Cardiac fibroblast (primary cell): ENCODE results near the gene MSANTD2.

Experiments used
- DNase-seq, 2 donors: peaks; one replicate each; pipeline versions ENCODE4 v3.0.0 to v3.0.0-alpha.2; 2010; ENCODE audit warnings: low read depth in 2 of 2
- H3K4me3 ChIP-seq, 2 donors: replicated peaks in 1 of 2; 1 replicate in 1 of 2; 2 replicates in 1 of 2; pipeline ENCODE4 v1.5.1; 2011; ENCODE audit warnings: low read depth in 2 of 2, low read length in 2 of 2, mild to moderate bottlenecking in 2 of 2, moderate library complexity in 1 of 2
- TF ChIP-seq, protein P1 (sequence below): IDR thresholded peaks from one replicate; pipeline ENCODE4 v1.5.1; 2011; ENCODE audit warnings: low read depth, mild to moderate bottlenecking, low read length, inconsistent platforms

MSANTD2 gene

DNA sequence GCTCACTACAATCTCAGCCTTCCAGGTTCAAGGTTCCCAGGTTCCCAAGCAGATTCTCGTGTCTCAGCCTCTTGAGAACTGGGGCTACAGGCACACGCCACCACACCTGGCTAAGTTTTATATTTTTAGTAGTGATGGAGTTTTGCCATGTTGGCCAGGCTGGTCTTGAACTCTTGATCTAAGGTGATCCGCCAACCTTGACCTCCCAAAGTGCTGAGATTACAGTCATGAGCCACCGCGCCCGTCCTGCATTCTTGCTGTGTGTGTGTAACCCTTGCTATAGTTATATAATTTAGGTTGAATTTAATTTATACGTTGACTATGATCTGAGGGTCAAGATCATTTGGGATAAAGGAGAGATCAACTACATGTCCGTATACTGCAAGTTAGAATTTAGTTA is 35.7 kb upstream of the MSANTD2 start:
- TF ChIP-seq, protein P1, sequence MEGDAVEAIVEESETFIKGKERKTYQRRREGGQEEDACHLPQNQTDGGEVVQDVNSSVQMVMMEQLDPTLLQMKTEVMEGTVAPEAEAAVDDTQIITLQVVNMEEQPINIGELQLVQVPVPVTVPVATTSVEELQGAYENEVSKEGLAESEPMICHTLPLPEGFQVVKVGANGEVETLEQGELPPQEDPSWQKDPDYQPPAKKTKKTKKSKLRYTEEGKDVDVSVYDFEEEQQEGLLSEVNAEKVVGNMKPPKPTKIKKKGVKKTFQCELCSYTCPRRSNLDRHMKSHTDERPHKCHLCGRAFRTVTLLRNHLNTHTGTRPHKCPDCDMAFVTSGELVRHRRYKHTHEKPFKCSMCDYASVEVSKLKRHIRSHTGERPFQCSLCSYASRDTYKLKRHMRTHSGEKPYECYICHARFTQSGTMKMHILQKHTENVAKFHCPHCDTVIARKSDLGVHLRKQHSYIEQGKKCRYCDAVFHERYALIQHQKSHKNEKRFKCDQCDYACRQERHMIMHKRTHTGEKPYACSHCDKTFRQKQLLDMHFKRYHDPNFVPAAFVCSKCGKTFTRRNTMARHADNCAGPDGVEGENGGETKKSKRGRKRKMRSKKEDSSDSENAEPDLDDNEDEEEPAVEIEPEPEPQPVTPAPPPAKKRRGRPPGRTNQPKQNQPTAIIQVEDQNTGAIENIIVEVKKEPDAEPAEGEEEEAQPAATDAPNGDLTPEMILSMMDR, result no peak
- no peak for DNase-seq
- H3K4me3 ChIP-seq, result no peak overlapping the region

GRCh38 chr11:124834526-124835180 is 34.4 kb upstream of the MSANTD2 start:
- H3K4me3 ChIP-seq, result no peak overlapping the region
- TF ChIP-seq, protein P1, result no peak
- DNase-seq, result no peak

GRCh38 chr11:124832571-124832970 is 32.4 kb upstream of the MSANTD2 start:
- TF ChIP-seq, protein P1, result no peak
- DNase-seq, result no peak
- H3K4me3 ChIP-seq, result no peak overlapping the region

DNA sequence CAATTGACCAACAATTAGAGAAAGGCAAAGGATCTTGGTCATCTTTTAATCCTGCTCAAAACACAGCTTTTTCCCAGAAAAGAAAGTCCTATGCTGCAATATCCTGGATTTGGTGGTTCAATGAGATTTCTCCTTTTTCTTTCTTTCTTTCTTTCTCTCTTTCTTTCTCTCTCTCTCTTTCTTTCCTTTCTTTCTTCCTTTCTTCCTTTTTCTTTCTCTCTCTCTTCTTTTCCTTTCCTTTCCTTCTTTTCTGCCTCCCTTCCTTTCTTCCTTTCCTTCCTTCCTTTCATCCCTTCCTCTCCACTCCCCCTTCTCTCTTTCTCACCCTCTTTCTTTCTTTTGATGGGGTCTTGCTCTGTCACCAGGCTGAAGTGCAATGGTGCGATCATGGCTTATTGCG is 31.7 kb upstream of the MSANTD2 start:
- H3K4me3 ChIP-seq, result no peak overlapping the region
- DNase-seq, result no peak
- TF ChIP-seq, protein P1, result no peak

- TF ChIP-seq, protein P1, result no peak
- H3K4me3 ChIP-seq, result no peak overlapping the region
- DNase-seq, result no peak
These were observed 30.5 kb upstream of the MSANTD2 start for GRCh38 chr11:124830749-124831148.

- TF ChIP-seq, protein P1, result no peak
- peak in 1 of 2 donors; percentile 36 for DNase-seq
- H3K4me3 ChIP-seq, result no peak overlapping the region
These were observed 29.8 kb upstream of the MSANTD2 start for GRCh38 chr11:124829986-124830385.

DNA sequence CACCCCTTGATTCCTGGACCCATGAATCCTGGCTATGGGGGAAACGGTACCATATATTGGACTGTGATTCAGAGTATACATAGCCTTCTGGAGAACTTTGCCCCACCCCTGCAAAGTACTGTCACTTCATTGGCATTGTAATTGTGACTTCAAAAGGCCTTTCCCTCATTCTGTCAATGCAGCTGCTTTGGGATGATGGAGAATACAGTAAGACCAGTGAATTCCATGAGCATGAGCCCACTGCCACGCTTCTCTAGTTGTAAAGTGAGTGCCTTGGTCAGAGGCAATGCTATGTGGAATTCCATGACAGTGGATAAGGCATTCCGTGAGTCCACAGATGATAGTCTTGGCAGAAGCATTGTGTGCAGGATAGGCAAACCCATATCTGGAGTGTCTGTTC is 25.7 kb upstream of the MSANTD2 start:
- no peak overlapping the region for H3K4me3 ChIP-seq
- no peak for DNase-seq
- TF ChIP-seq, protein P1, result no peak
